K562 (cell line): ENCODE measurements around the gene SDK1. TPM values are rescaled to one million over a fixed set of nuclear protein-coding genes. Genes with fewer than 3 reads are reported as not detected.

Experiments used
- ATAC-seq: fragments of 200-7000 bp; cut with Tn5 transposase; 3 replicates; pipeline ENCODE4 v1.9.1; 2020; ENCODE audit warnings: moderate library complexity
- BruUV-seq: library from RNA; stranded (reverse); fragments of 400-500 nt; replicated peaks from 2 replicates; lab custom pipeline; 2021; lab: Mats Ljungman, UMichigan
- CTCF ChIA-PET: fragments of 300-600 bp; formaldehyde crosslinking; extraction: SDS; loops from one replicate; lab custom pipeline; 2021; ENCODE audit warnings: low intra/inter-chr PET ratio; lab: Yijun Ruan, JAX
- POLR2A ChIA-PET: fragments of 300-600, 350-650 bp; sonication (Branson Sonifier 250); formaldehyde crosslinking; extraction: SDS; loops from one replicate; lab custom pipeline; 2021; ENCODE audit warnings: antibody characterized with exemption, inconsistent platforms; lab: Yijun Ruan, JAX
- DNase-seq, 4 experiments: peaks; one replicate each; pipeline versions ENCODE4 v3.0.0 to v3.0.0-alpha.2; 2011 to 2018; ENCODE audit warnings: low spot score in 3 of 4, mixed read lengths in 3 of 4; ENCODE audit errors: extremely low read depth in 1 of 4
- FAIRE-seq: peaks from 2 replicates; lab custom pipeline; 2011; peaks lifted over from hg19 to GRCh38; lab: Jason Lieb, UNC
- H2AFZ ChIP-seq: 2 replicates; pipeline ENCODE4 v1.6.0; 2011; ENCODE audit warnings: low read depth, low read length, control low read depth, inconsistent platforms
- H3K27ac ChIP-seq: fragments of 200-600 bp; 3 replicates; pipeline ENCODE4 v1.8.0; 2011; ENCODE audit warnings: low read depth, mild to moderate bottlenecking, control low read depth, inconsistent platforms, low read length, moderate library complexity, mixed read lengths; ENCODE audit errors: extremely low read depth
- H3K27me3 ChIP-seq, 2 experiments: fragments of 300-600 bp in 1 of 2; 2 replicates in 1 of 2; 3 replicates in 1 of 2; pipeline versions ENCODE4 v1.6.0 to v1.8.0; 2011; ENCODE audit warnings: inconsistent platforms in 2 of 2, low read length in 2 of 2, mild to moderate bottlenecking in 1 of 2, mixed read lengths in 1 of 2, moderate library complexity in 1 of 2; ENCODE audit not compliant: control insufficient read depth in 2 of 2, insufficient read depth in 2 of 2
- H3K36me3 ChIP-seq: fragments of 300-600 bp; 3 replicates; pipeline ENCODE4 v1.8.0; 2011; ENCODE audit warnings: mild to moderate bottlenecking, low read length, inconsistent platforms; ENCODE audit not compliant: control insufficient read depth, insufficient read depth
- H3K4me1 ChIP-seq, 2 experiments: fragments of 200-600 bp in 1 of 2; replicated peaks in 1 of 2; 2 replicates in 1 of 2; 3 replicates in 1 of 2; pipeline versions ENCODE4 v1.5.1 to v1.8.0; 2011; ENCODE audit warnings: inconsistent platforms in 2 of 2, low read length in 2 of 2, mild to moderate bottlenecking in 1 of 2, mixed read lengths in 1 of 2, moderate library complexity in 1 of 2; ENCODE audit not compliant: control insufficient read depth in 2 of 2, insufficient read depth in 2 of 2
- H3K4me2 ChIP-seq: 2 replicates; pipeline ENCODE4 v1.6.1; 2011; ENCODE audit warnings: low read length, control low read depth, inconsistent platforms, mixed read lengths; ENCODE audit not compliant: insufficient read depth
- H3K4me3 ChIP-seq: fragments of 200-600 bp; sonication (generic), shearing (Covaris generic); 2 replicates; pipeline ENCODE4 v1.5.1; 2016; ENCODE audit warnings: control low read depth, inconsistent platforms
- H3K79me2 ChIP-seq: fragments of 200-600 bp; 3 replicates; pipeline ENCODE4 v1.8.0; 2011; ENCODE audit warnings: low read length, inconsistent platforms; ENCODE audit not compliant: control insufficient read depth, insufficient read depth
- H3K9ac ChIP-seq, 2 experiments: 2 replicates each; pipeline versions ENCODE4 v1.6.0 to v1.6.1; 2011; ENCODE audit warnings: low read depth in 2 of 2, low read length in 2 of 2, control low read depth in 1 of 2, inconsistent platforms in 1 of 2, mild to moderate bottlenecking in 1 of 2, mixed read lengths in 1 of 2; ENCODE audit not compliant: insufficient read depth in 1 of 2
- H3K9me1 ChIP-seq: one replicate; pipeline ENCODE4 v1.6.0; 2011; ENCODE audit warnings: inconsistent platforms, mild to moderate bottlenecking, low read length, moderate library complexity; ENCODE audit not compliant: control insufficient read depth, insufficient read depth
- H3K9me3 ChIP-seq: replicated peaks from 2 replicates; pipeline ENCODE4 v1.5.1; 2011; ENCODE audit warnings: low read depth, low read length, inconsistent platforms; ENCODE audit not compliant: control insufficient read depth, insufficient read depth
- H4K20me1 ChIP-seq: replicated peaks from 2 replicates; pipeline ENCODE4 v1.6.1; 2011; ENCODE audit warnings: low read length, inconsistent platforms, mixed read lengths; ENCODE audit not compliant: control insufficient read depth, insufficient read depth
- ATF1 ChIP-seq, 2 experiments: fragments of 450-650 bp in 1 of 2; IDR thresholded peaks; 2 replicates each; pipeline ENCODE4 v1.6.1; 2016; ENCODE audit warnings: missing compliant biosample characterization in 1 of 2, missing genetic modification characterization in 1 of 2
- BCL6 ChIP-seq: fragments of 250-450 bp; sonication (Bioruptor Pico); IDR thresholded peaks from 2 replicates; pipeline ENCODE4 v1.4.0; 2020
- CBX8 ChIP-seq: fragments of 200-600 bp; sonication (generic); IDR thresholded peaks from 2 replicates; pipeline ENCODE4 v1.6.1; 2012; ENCODE audit warnings: borderline replicate concordance, mixed run types, low read depth, mild to moderate bottlenecking, moderate library complexity, mixed read lengths, low read length, control low read depth, inconsistent platforms; ENCODE audit not compliant: poor library complexity, severe bottlenecking; ENCODE audit errors: extremely low read depth
- EGR1 ChIP-seq: fragments of 450-650 bp; conservative IDR thresholded peaks from 2 replicates; pipeline ENCODE4 v1.6.1; 2017; ENCODE audit warnings: mild to moderate bottlenecking
- ETV1 ChIP-seq: fragments of 450-650 bp; conservative IDR thresholded peaks from 2 replicates; pipeline ENCODE4 v1.6.1; 2016; ENCODE audit warnings: missing genetic modification characterization, control low read depth, low read depth, missing compliant biosample characterization
- FOXJ3 ChIP-seq: sonication (generic); formaldehyde crosslinking; IDR thresholded peaks from 2 replicates; pipeline ENCODE4 v1.4.0; 2020; ENCODE audit warnings: mild to moderate bottlenecking, missing genetic modification reagents
- GATA2 ChIP-seq: sonication (generic); formaldehyde crosslinking; IDR thresholded peaks from 2 replicates; pipeline ENCODE4 v1.4.0; 2020; ENCODE audit warnings: mild to moderate bottlenecking, missing genetic modification reagents
- GATAD2B ChIP-seq: fragments of 450-650 bp; IDR thresholded peaks from 2 replicates; pipeline ENCODE4 v1.6.1; 2017; ENCODE audit warnings: mild to moderate bottlenecking, borderline replicate concordance
- PHF20 ChIP-seq: fragments of 450-650 bp; IDR thresholded peaks from 2 replicates; pipeline ENCODE4 v1.6.1; 2018; ENCODE audit not compliant: partially characterized antibody
- RBFOX2 ChIP-seq: fragments of 200-400 bp; formaldehyde crosslinking; IDR thresholded peaks from 2 replicates; pipeline ENCODE4 v1.6.1; 2017; ENCODE audit warnings: low read depth, mild to moderate bottlenecking, low read length, moderate library complexity
- SMARCE1 ChIP-seq: fragments of 450-650 bp; IDR thresholded peaks from 2 replicates; pipeline ENCODE4 v1.7.1; 2016; ENCODE audit warnings: mild to moderate bottlenecking
- TCFL5 ChIP-seq: fragments of 250-450 bp; sonication (Bioruptor Pico); conservative IDR thresholded peaks from 2 replicates; pipeline ENCODE4 v1.6.1; 2021; ENCODE audit warnings: mild to moderate bottlenecking, moderate library complexity, matching md5 sums
- TEAD2 ChIP-seq: fragments of 450-650 bp; IDR thresholded peaks from 2 replicates; pipeline ENCODE4 v1.6.1; 2016; ENCODE audit warnings: missing genetic modification characterization, control low read depth, missing compliant biosample characterization
- ZNF41 ChIP-seq: fragments of 250-450 bp; sonication (Bioruptor Pico); conservative IDR thresholded peaks from 2 replicates; pipeline ENCODE4 v1.4.0; 2020; ENCODE audit warnings: mild to moderate bottlenecking
- WGBS: fragments of 100-300 bp; shearing (Covaris generic); methylation state at CpG from one replicate; pipeline ENCODE4 v1.1.6; 2016; ENCODE audit warnings: low coverage, mixed read lengths; ENCODE audit not compliant: insufficient coverage; ENCODE audit errors: missing lambda C conversion rate; 5-methylcytosine and 5-hydroxymethylcytosine counted together
- in situ Hi-C: fragments of 300-500 bp; cut with MboI; formaldehyde crosslinking; loops from 4 replicates; pipeline ENCODE4 v1.15.0; 2018; ENCODE audit warnings: inconsistent platforms, mixed read lengths
- intact Hi-C: fragments of 100-400 bp; cut with micrococcal nuclease; formaldehyde crosslinking; loops from 2 replicates; pipeline ENCODE4 v1.14.2; 2022
- polyA plus RNA-seq, 8 experiments: library from polyadenylated mRNA; depleted of rRNA in 4 of 8; stranded (reverse) in 5 of 8; unstranded in 3 of 8; fragments of >200 nt; fragmentation: Nextera tagmentation in 2 of 8; fragmentation: Illumina TruSeq in 1 of 8; extraction: Ambion mirVana in 2 of 8; extraction: Trizol in 1 of 8; gene quantifications; 2 replicates each; pipeline versions ENCODE4 v1.2.1 to v1.2.3, GENCODE V29; 2011 to 2014; ENCODE audit warnings: inconsistent platforms in 1 of 8, missing spikeins in 1 of 8
- total RNA-seq, 7 experiments: library from RNA; depleted of rRNA in 6 of 7; stranded (reverse); fragments of >200 nt in 6 of 7; fragmentation: Illumina TruSeq in 2 of 7; extraction: Trizol in 2 of 7; gene quantifications; 2 replicates each; pipeline versions ENCODE4 v1.2.1 to v1.2.3, GENCODE V29; 2011 to 2021; ENCODE audit warnings: low replicate concordance in 1 of 7
- TF ChIP-seq, protein P1 (sequence below), 2 experiments: fragments of 450-650 bp in 1 of 2; sonication (generic) in 1 of 2; formaldehyde crosslinking; conservative IDR thresholded peaks; 2 replicates each; pipeline versions ENCODE4 v1.4.0 to v1.8.1; 2020 to 2022; ENCODE audit warnings: mild to moderate bottlenecking in 1 of 2, missing genetic modification reagents in 1 of 2
- TF ChIP-seq, protein P2 (sequence below): sonication (generic); formaldehyde crosslinking; IDR thresholded peaks from 2 replicates; pipeline ENCODE4 v1.5.0; 2020; ENCODE audit warnings: missing genetic modification reagents

Gene SDK1
- total and polyA plus RNA-seq, 9 of the 15 experiments (the other 6 are each of a cell fraction or from before 2014, with no cell fraction given), result 0.16 TPM; not detected in 8

DNA sequence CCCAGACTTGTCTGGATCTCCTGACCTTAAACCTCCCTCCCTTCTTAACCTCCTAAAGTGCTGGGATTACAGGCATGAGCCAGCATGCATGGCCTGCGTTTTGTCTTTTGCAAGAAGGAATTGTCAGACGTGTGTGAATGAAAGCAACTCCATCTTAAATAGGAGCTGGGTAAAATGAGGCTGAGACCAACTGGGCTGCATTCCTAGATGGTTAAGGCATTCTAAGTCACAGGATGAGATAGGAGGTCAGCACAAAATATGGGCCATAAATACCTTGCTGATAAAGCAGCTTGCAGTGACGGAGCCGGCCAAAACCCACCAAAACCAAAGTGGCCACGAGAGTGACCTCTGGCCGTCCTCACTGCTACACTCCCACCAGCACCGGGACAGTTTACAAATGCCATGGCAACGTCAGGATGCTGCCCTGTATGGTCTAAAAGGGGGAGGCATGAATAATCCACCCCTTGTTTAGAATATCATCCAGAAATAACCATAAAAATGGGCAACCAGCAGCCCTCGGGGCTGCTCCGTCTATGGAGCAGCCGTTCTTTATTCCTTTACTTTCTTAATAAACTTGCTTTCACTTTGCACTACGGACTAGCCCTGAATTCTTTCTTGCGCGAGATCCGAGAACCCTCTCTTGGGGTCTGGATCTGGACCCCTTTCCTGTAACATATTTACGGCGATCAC, 41.2 kb upstream of the SDK1 start:
- 3% methylated on average over 17 of the region's 17 CpGs for WGBS

DNA sequence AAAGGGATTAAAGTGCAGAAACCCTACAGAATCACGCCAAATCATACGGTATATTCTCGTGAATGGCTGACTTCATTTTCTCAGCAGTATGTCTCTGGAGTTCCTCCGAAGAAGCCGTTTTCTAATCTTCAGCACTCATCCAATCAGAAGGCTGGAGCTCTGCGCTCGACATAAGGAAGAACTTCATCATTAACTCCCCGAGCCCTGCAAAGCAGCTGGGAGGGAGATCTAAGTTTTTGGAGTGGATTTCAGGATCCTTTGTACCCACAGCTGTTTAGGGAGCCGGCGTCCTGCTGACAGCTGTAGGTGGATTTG, 40.7 kb upstream of the SDK1 start:
- Histone ChIP-seq H3K36me3 (no peaks in the 10 kb centered on the region), H3K4me2 (no peak overlapping the region), H3K4me3 (no peak overlapping the region), H3K79me2 (no peaks in the 10 kb centered on the region), H3K9me3 (no peaks in the 10 kb centered on the region), H3K9ac (no peak overlapping the region), H3K27me3 (peaks cover 0 to 8% of the 10 kb centered on the region in 2 experiments; a peak in 1 of 5 replicates), H3K9me1 (no peaks in the 10 kb centered on the region), H3K27ac (no peak overlapping the region), H2AFZ (no peak overlapping the region), H3K4me1 (no peaks in the 10 kb centered on the region), H4K20me1 (no peaks in the 10 kb centered on the region)
- ChIA-PET POLR2A (interaction anchor here (0.7 to 0.9 kb wide), 2 partner anchors 12 to 216 kb away, joined by 3 read pairs; no protein-coding TSS in a partner anchor), CTCF (no interaction called here)
- in situ Hi-C loops (no loop called here), intact Hi-C loops (no loop called here)
- DNase-seq (no peak), ATAC-seq (no peak), FAIRE-seq (no peak)
- BruUV-seq, result no TSS peak
- WGBS, result under 1% methylated on average over 10 of the region's 10 CpGs
- no peak for TF ChIP-seq GATAD2B
- TF ChIP-seq PHF20, result no peak
- TF ChIP-seq BCL6 (CRISPR knock-in tag), result no peak
- TF ChIP-seq, protein P1, sequence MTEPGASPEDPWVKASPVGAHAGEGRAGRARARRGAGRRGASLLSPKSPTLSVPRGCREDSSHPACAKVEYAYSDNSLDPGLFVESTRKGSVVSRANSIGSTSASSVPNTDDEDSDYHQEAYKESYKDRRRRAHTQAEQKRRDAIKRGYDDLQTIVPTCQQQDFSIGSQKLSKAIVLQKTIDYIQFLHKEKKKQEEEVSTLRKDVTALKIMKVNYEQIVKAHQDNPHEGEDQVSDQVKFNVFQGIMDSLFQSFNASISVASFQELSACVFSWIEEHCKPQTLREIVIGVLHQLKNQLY (CRISPR knock-in tag; conservative IDR thresholded peaks at IDR 0.05), result no peak
- no peak for TF ChIP-seq ZNF41 (CRISPR knock-in tag)
- TF ChIP-seq, protein P2, sequence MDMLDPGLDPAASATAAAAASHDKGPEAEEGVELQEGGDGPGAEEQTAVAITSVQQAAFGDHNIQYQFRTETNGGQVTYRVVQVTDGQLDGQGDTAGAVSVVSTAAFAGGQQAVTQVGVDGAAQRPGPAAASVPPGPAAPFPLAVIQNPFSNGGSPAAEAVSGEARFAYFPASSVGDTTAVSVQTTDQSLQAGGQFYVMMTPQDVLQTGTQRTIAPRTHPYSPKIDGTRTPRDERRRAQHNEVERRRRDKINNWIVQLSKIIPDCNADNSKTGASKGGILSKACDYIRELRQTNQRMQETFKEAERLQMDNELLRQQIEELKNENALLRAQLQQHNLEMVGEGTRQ (CRISPR knock-in tag), result no peak
- no peak for TF ChIP-seq RBFOX2
- no peak for TF ChIP-seq ETV1
- no peak for TF ChIP-seq FOXJ3 (CRISPR knock-in tag)
- no peak for TF ChIP-seq TEAD2 (tag)

More for the DNA sequence above, 41.2 kb upstream of the SDK1 start:
- CTCF ChIA-PET, result no interaction called here
- Histone ChIP-seq H3K9me3 (no peaks in the 10 kb centered on the region), H3K4me3 (no peak overlapping the region), H3K9me1 (no peaks in the 10 kb centered on the region), H2AFZ (no peak overlapping the region), H3K4me1 (no peaks in the 10 kb centered on the region), H4K20me1 (no peaks in the 10 kb centered on the region), H3K36me3 (no peaks in the 10 kb centered on the region), H3K79me2 (no peaks in the 10 kb centered on the region), H3K27me3 (peaks cover 0 to 8% of the 10 kb centered on the region in 2 experiments; a peak in 1 of 5 replicates), H3K4me2 (no peak overlapping the region), H3K27ac (no peak overlapping the region), H3K9ac (no peak overlapping the region)
- ATAC-seq (no peak), DNase-seq (no peak), FAIRE-seq (no peak)
- intact Hi-C loops (no loop called here), in situ Hi-C loops (no loop called here)
- BruUV-seq, result no TSS peak
- POLR2A ChIA-PET, result interaction anchor here (0.7 to 0.9 kb wide), 2 partner anchors 13 to 216 kb away, joined by 3 read pairs; no protein-coding TSS in a partner anchor
- TF ChIP-seq ATF1 (CRISPR knock-in tag; IDR thresholded peaks at IDR 0.05), result no peak
- no peak for TF ChIP-seq ATF1 (tag; IDR thresholded peaks at IDR 0.05)
- TF ChIP-seq EGR1, result no peak
- no peak for TF ChIP-seq SMARCE1
- TF ChIP-seq CBX8, result no peak
- no peak for TF ChIP-seq TCFL5 (CRISPR knock-in tag)
- no peak for TF ChIP-seq GATA2
